Mesothelial cell of epicardium (in vitro differentiated cells): ENCODE measurements around the gene PTGES. TPM values are rescaled to one million over a fixed set of nuclear protein-coding genes. Genes with fewer than 3 reads are reported as not detected.
"Not testable (repeated sequence)": the region's sequence is repeated elsewhere in the genome, so short reads cannot be mapped to it uniquely, and the experiment has no call there.

Source experiments
- DNase-seq, 2 experiments: peaks; one replicate each; pipeline ENCODE4 v3.0.0; 2021; ENCODE audit warnings: low spot score in 2 of 2; ENCODE audit not compliant: unreplicated experiment in 2 of 2
- H3K27ac Mint-ChIP-seq: 2 replicates; pipeline ENCODE4 v1.8.0; 2021; ENCODE audit warnings: mixed read lengths
- H3K27me3 Mint-ChIP-seq: 2 replicates; pipeline ENCODE4 v1.8.0; 2021; ENCODE audit warnings: low read depth, mixed read lengths
- H3K36me3 Mint-ChIP-seq: 2 replicates; pipeline ENCODE4 v1.8.0; 2021; ENCODE audit warnings: mixed read lengths
- H3K4me1 Mint-ChIP-seq: 2 replicates; pipeline ENCODE4 v1.8.0; 2021; ENCODE audit warnings: mixed read lengths
- H3K4me3 Mint-ChIP-seq: 2 replicates; pipeline ENCODE4 v1.8.0; 2021; ENCODE audit warnings: mild to moderate bottlenecking, moderate library complexity, mixed read lengths
- H3K9me3 Mint-ChIP-seq: 2 replicates; pipeline ENCODE4 v1.8.0; 2021; ENCODE audit warnings: mixed read lengths
- CTCF ChIP-seq: fragments of 200-600 bp; sonication (generic); IDR thresholded peaks from one replicate; pipeline ENCODE4 v1.5.0; 2021; ENCODE audit warnings: antibody characterized with exemption; ENCODE audit not compliant: unreplicated experiment
- total RNA-seq: library from RNA; stranded (reverse); gene quantifications from 3 replicates; pipeline ENCODE4 v1.2.1, GENCODE V29; 2021

Gene PTGES
- total RNA-seq, 1 donor from 2014 or later, result 30.1 TPM

GRCh38 chr9:129761293-129761900 lies 8.6 kb upstream of the PTGES start:
- no peak for DNase-seq
- Mint-ChIP-seq H3K27ac (peak overlapping the region; percentile 88), H3K36me3 (no peaks in the 10 kb centered on the region), H3K9me3 (no peaks in the 10 kb centered on the region), H3K4me3 (no peak overlapping the region), H3K4me1 (peaks cover 26% of the 10 kb centered on the region), H3K27me3 (no peaks in the 10 kb centered on the region)
- no peak for TF ChIP-seq CTCF

- not testable (repeated sequence) for H3K27me3 Mint-ChIP-seq, DNase-seq, H3K4me3 Mint-ChIP-seq, H3K9me3 Mint-ChIP-seq, H3K36me3 Mint-ChIP-seq
- Mint-ChIP-seq H3K4me1 (peaks cover 26% of the 10 kb centered on the region), H3K27ac (peak overlapping the region; percentile 73)
Measured at GRCh38 chr9:129760784-129761183, 7.9 kb upstream of the PTGES start.

- TF ChIP-seq CTCF, result no peak
- Mint-ChIP-seq H3K4me1 (peaks cover 26% of the 10 kb centered on the region), H3K4me3 (no peak overlapping the region)
Measured at GRCh38 chr9:129759804-129760502, 7.1 kb upstream of the PTGES start.

GRCh38 chr9:129759319-129759718 lies 6.5 kb upstream of the PTGES start:
- no peak for TF ChIP-seq CTCF
- H3K4me3 Mint-ChIP-seq, result no peak overlapping the region
- H3K36me3 Mint-ChIP-seq, result no peaks in the 10 kb centered on the region
- DNase-seq, result no peak
- no peak overlapping the region for H3K27ac Mint-ChIP-seq
- H3K4me1 Mint-ChIP-seq, result peaks cover 26% of the 10 kb centered on the region
- no peaks in the 10 kb centered on the region for H3K27me3 Mint-ChIP-seq
- H3K9me3 Mint-ChIP-seq, result no peaks in the 10 kb centered on the region

More at GRCh38 chr9:129759804-129760502, 7.1 kb upstream of the PTGES start:
- Mint-ChIP-seq H3K36me3 (no peaks in the 10 kb centered on the region), H3K27me3 (no peaks in the 10 kb centered on the region), H3K27ac (no peak overlapping the region), H3K9me3 (no peaks in the 10 kb centered on the region)
- no peak for DNase-seq

GRCh38 chr9:129757045-129757444 lies 4.2 kb upstream of the PTGES start:
- DNase-seq, result no peak
- H3K27ac Mint-ChIP-seq, result no peak overlapping the region
- no peaks in the 10 kb centered on the region for H3K9me3 Mint-ChIP-seq
- no peak for TF ChIP-seq CTCF
- peaks cover 31% of the 10 kb centered on the region for H3K4me1 Mint-ChIP-seq
- H3K4me3 Mint-ChIP-seq, result no peak overlapping the region
- no peaks in the 10 kb centered on the region for H3K27me3 Mint-ChIP-seq
- H3K36me3 Mint-ChIP-seq, result no peaks in the 10 kb centered on the region

- no peak for TF ChIP-seq CTCF
- Mint-ChIP-seq H3K9me3 (no peaks in the 10 kb centered on the region), H3K27me3 (no peaks in the 10 kb centered on the region), H3K36me3 (no peaks in the 10 kb centered on the region), H3K4me3 (no peak overlapping the region), H3K27ac (no peak overlapping the region), H3K4me1 (peaks cover 28% of the 10 kb centered on the region)
- DNase-seq, result no peak
Measured at GRCh38 chr9:129756191-129756590, 3.3 kb upstream of the PTGES start.
